Caco-2 (cell line): ENCODE measurements around the gene SLC16A10. TPM values are rescaled to one million over a fixed set of nuclear protein-coding genes. Genes with fewer than 3 reads are reported as not detected.

ENCODE experiments used
- BruUV-seq: library from RNA; stranded (reverse); fragments of 400-500 nt; replicated peaks from 2 replicates; lab custom pipeline; 2021; lab: Mats Ljungman, UMichigan
- CTCF ChIA-PET: fragments of 300-600 bp; sonication (Branson Sonifier 250); formaldehyde crosslinking; loops from one replicate; lab custom pipeline; 2022; ENCODE audit warnings: antibody characterized with exemption; lab: Charles Lee
- POLR2A ChIA-PET: fragments of 300-600 bp; sonication (Branson Sonifier 250); formaldehyde crosslinking; loops from one replicate; lab custom pipeline; 2022; ENCODE audit warnings: antibody characterized with exemption; lab: Charles Lee
- DNase-seq, 2 experiments: peaks; one replicate each; pipeline versions ENCODE4 v3.0.0 to v3.0.0-alpha.2; 2020 to 2022
- H3K27me3 ChIP-seq: replicated peaks from 2 replicates; pipeline ENCODE4 v1.6.0; 2011; ENCODE audit warnings: low read length; ENCODE audit not compliant: control insufficient read depth, insufficient read depth
- H3K36me3 ChIP-seq: 2 replicates; pipeline ENCODE4 v1.5.1; 2011; ENCODE audit warnings: low read length; ENCODE audit not compliant: control insufficient read depth, insufficient read depth
- H3K4me1 ChIP-seq: fragments of 250-450 bp; sonication (Bioruptor Pico); 2 replicates; pipeline ENCODE4 v1.5.1; 2020; ENCODE audit warnings: mild to moderate bottlenecking
- H3K4me3 ChIP-seq: 2 replicates; pipeline ENCODE4 v1.5.1; 2011; ENCODE audit warnings: low read depth, mild to moderate bottlenecking, control low read depth, low read length
- H3K9me3 ChIP-seq: fragments of 250-450 bp; sonication (Bioruptor Pico); 2 replicates; pipeline ENCODE4 v1.5.1; 2020; ENCODE audit warnings: mild to moderate bottlenecking, moderate library complexity
- H3K27ac Mint-ChIP-seq: one replicate; pipeline ENCODE4 v1.8.0; 2022; ENCODE audit warnings: mixed read lengths; ENCODE audit not compliant: unreplicated experiment
- H3K27me3 Mint-ChIP-seq: one replicate; pipeline ENCODE4 v1.8.0; 2022; ENCODE audit warnings: mixed read lengths; ENCODE audit not compliant: insufficient read depth, unreplicated experiment
- H3K36me3 Mint-ChIP-seq: one replicate; pipeline ENCODE4 v1.8.0; 2022; ENCODE audit warnings: mild to moderate bottlenecking, mixed read lengths; ENCODE audit not compliant: insufficient read depth, unreplicated experiment
- H3K4me1 Mint-ChIP-seq: one replicate; pipeline ENCODE4 v1.8.0; 2022; ENCODE audit warnings: low read depth, mixed read lengths; ENCODE audit not compliant: unreplicated experiment
- H3K4me3 Mint-ChIP-seq: one replicate; pipeline ENCODE4 v1.8.0; 2022; ENCODE audit warnings: mild to moderate bottlenecking, moderate library complexity, mixed read lengths; ENCODE audit not compliant: unreplicated experiment
- H3K9me3 Mint-ChIP-seq: one replicate; pipeline ENCODE4 v1.8.0; 2022; ENCODE audit warnings: mixed read lengths; ENCODE audit not compliant: unreplicated experiment
- CTCF ChIP-seq, 2 experiments: fragments of 200-600 bp in 1 of 2; IDR thresholded peaks; 1 replicate in 1 of 2; 2 replicates in 1 of 2; pipeline versions ENCODE4 v1.5.1 to v1.8.0; 2011 to 2022; ENCODE audit warnings: antibody characterized with exemption in 1 of 2, control low read depth in 1 of 2, inconsistent platforms in 1 of 2, low read depth in 1 of 2, low read length in 1 of 2, mild to moderate bottlenecking in 1 of 2, moderate library complexity in 1 of 2; ENCODE audit not compliant: insufficient read depth in 1 of 2, severe bottlenecking in 1 of 2, unreplicated experiment in 1 of 2
- intact Hi-C: fragments of 100-400 bp; cut with micrococcal nuclease; formaldehyde crosslinking; loops from one replicate; pipeline ENCODE4 v1.10.0; 2022; ENCODE audit not compliant: unreplicated experiment
- total RNA-seq: library from RNA; stranded (reverse); gene quantifications from 2 replicates; pipeline ENCODE4 v1.2.3, GENCODE V29; 2022

Gene SLC16A10
- total RNA-seq, 1 experiment from 2014 or later = 14.2 TPM

- ChIA-PET CTCF (no interaction called here), POLR2A (no interaction called here)
- Histone ChIP-seq H3K4me3 (no peak overlapping the region), H3K9me3 (no peaks in the 10 kb centered on the region), H3K27me3 (no peaks in the 10 kb centered on the region), H3K4me1 (no peaks in the 10 kb centered on the region), H3K36me3 (no peaks in the 10 kb centered on the region)
- H3K27ac Mint-ChIP-seq = no peak overlapping the region
- H3K4me1 Mint-ChIP-seq = peaks cover 7% of the 10 kb centered on the region
- peaks cover 68% of the 10 kb centered on the region for H3K36me3 Mint-ChIP-seq
- intact Hi-C loops = no loop called here
- peaks cover 7% of the 10 kb centered on the region for H3K9me3 Mint-ChIP-seq
- no peak overlapping the region for H3K4me3 Mint-ChIP-seq
- no peaks in the 10 kb centered on the region for H3K27me3 Mint-ChIP-seq
- TF ChIP-seq CTCF (IDR thresholded peaks at IDR 0.05; ENCODE audit: insufficient read depth in 1 of 2, low read depth in 1 of 2, low read length in 1 of 2, severe bottlenecking in 1 of 2, unreplicated experiment in 1 of 2) = no peak
- DNase-seq = no peak
- no TSS peak for BruUV-seq
Observed at GRCh38 chr6:111269401-111269970, 182.2 kb downstream of the SLC16A10 start.

GRCh38 chr6:111270121-111270520, 182.8 kb downstream of the SLC16A10 start:
- ChIA-PET POLR2A (no interaction called here), CTCF (no interaction called here)
- H3K4me3 Mint-ChIP-seq = no peak overlapping the region

GRCh38 chr6:111274593-111275217, 187.4 kb downstream of the SLC16A10 start:
- Histone ChIP-seq H3K36me3 (peaks cover 2% of the 10 kb centered on the region; the same call in 1 of the 2 replicates), H3K4me3 (no peak overlapping the region), H3K27me3 (no peaks in the 10 kb centered on the region), H3K4me1 (peaks cover 37% of the 10 kb centered on the region), H3K9me3 (0 out of 2 replicates have a peak, but pooled peaks cover 5% of the 10 kb centered on the region)
- POLR2A ChIA-PET = interaction anchor here (0.6 kb wide), 1 partner anchor 400 kb away, joined by 3 read pairs; the partner anchor contains the start of gene AMD1
- intact Hi-C loops = no loop called here
- H3K4me1 Mint-ChIP-seq = peaks cover 41% of the 10 kb centered on the region
- TF ChIP-seq CTCF (IDR thresholded peaks at IDR 0.05; ENCODE audit: insufficient read depth in 1 of 2, low read depth in 1 of 2, low read length in 1 of 2, severe bottlenecking in 1 of 2, unreplicated experiment in 1 of 2) = no peak
- H3K9me3 Mint-ChIP-seq = peaks cover 12% of the 10 kb centered on the region
- peaks cover 82% of the 10 kb centered on the region for H3K36me3 Mint-ChIP-seq
- no peak overlapping the region for H3K4me3 Mint-ChIP-seq
- H3K27ac Mint-ChIP-seq = peak overlapping the region; percentile 12
- DNase-seq = no peak
- no TSS peak for BruUV-seq
- no peaks in the 10 kb centered on the region for H3K27me3 Mint-ChIP-seq
- CTCF ChIA-PET = no interaction called here

More at GRCh38 chr6:111270121-111270520, 182.8 kb downstream of the SLC16A10 start:
- no peaks in the 10 kb centered on the region for H3K27me3 Mint-ChIP-seq
- DNase-seq = no peak
- H3K27ac Mint-ChIP-seq = no peak overlapping the region
- BruUV-seq = no TSS peak
- Histone ChIP-seq H3K4me3 (no peak overlapping the region), H3K27me3 (no peaks in the 10 kb centered on the region), H3K9me3 (0 out of 2 replicates have a peak, but pooled peaks cover 1% of the 10 kb centered on the region), H3K4me1 (peaks cover 1% of the 10 kb centered on the region), H3K36me3 (peaks cover 2% of the 10 kb centered on the region; the same call in 1 of the 2 replicates)
- intact Hi-C loops = no loop called here
- peaks cover 10% of the 10 kb centered on the region for H3K4me1 Mint-ChIP-seq
- H3K9me3 Mint-ChIP-seq = peaks cover 12% of the 10 kb centered on the region
- TF ChIP-seq CTCF (IDR thresholded peaks at IDR 0.05; ENCODE audit: insufficient read depth in 1 of 2, low read depth in 1 of 2, low read length in 1 of 2, severe bottlenecking in 1 of 2, unreplicated experiment in 1 of 2) = no peak
- H3K36me3 Mint-ChIP-seq = peaks cover 74% of the 10 kb centered on the region
